ENCODE results near the gene CELF4.

The CELF4 gene

GRCh38 chr18:37419315-37419714 lies 146.3 kb downstream of the CELF4 start:
- H3K27me3 ChIP-seq (ENCODE audit: insufficient read depth, low read length, poor library complexity), result no peaks in the 10 kb centered on the region
- H3K4me3 ChIP-seq (ENCODE audit: low read depth in 1 of 2, low read length in 2 of 2), result no peak overlapping the region
- no peaks in the 10 kb centered on the region for H3K9me3 ChIP-seq (ENCODE audit: insufficient read depth, low read length, severe bottlenecking)
- H2AFZ ChIP-seq (ENCODE audit: low read depth, low read length), result no peak overlapping the region
- no peaks in the 10 kb centered on the region for H3K36me3 ChIP-seq (ENCODE audit: insufficient read depth, low read length)
- H3K4me1 ChIP-seq (ENCODE audit: insufficient read depth, low read length), result peaks cover 11% of the 10 kb centered on the region
- no peak overlapping the region for H3K27ac ChIP-seq (ENCODE audit: low read length)
- ATAC-seq (ENCODE audit: insufficient read depth, low read depth) (no peak), DNase-seq (no peak)
- H3K4me2 ChIP-seq (ENCODE audit: insufficient read depth, low read length), result no peak overlapping the region
- no peak for TF ChIP-seq EZH2 (IDR thresholded peaks at IDR 0.05; ENCODE audit: borderline replicate concordance, low read depth, low read length, severe bottlenecking)
- TF ChIP-seq, protein P1, sequence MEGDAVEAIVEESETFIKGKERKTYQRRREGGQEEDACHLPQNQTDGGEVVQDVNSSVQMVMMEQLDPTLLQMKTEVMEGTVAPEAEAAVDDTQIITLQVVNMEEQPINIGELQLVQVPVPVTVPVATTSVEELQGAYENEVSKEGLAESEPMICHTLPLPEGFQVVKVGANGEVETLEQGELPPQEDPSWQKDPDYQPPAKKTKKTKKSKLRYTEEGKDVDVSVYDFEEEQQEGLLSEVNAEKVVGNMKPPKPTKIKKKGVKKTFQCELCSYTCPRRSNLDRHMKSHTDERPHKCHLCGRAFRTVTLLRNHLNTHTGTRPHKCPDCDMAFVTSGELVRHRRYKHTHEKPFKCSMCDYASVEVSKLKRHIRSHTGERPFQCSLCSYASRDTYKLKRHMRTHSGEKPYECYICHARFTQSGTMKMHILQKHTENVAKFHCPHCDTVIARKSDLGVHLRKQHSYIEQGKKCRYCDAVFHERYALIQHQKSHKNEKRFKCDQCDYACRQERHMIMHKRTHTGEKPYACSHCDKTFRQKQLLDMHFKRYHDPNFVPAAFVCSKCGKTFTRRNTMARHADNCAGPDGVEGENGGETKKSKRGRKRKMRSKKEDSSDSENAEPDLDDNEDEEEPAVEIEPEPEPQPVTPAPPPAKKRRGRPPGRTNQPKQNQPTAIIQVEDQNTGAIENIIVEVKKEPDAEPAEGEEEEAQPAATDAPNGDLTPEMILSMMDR (IDR thresholded peaks at IDR 0.05; ENCODE audit: borderline replicate concordance, extremely low read depth, low read length, poor library complexity, severe bottlenecking), result no peak
- no peaks in the 10 kb centered on the region for H3K79me2 ChIP-seq (ENCODE audit: insufficient read depth, low read length)
- H3K9ac ChIP-seq (ENCODE audit: low read depth, low read length), result no peak overlapping the region
- H4K20me1 ChIP-seq (ENCODE audit: insufficient read depth, low read length), result no peaks in the 10 kb centered on the region

- H3K27me3 ChIP-seq (ENCODE audit: insufficient read depth, low read length, poor library complexity), result no peaks in the 10 kb centered on the region
- H3K9ac ChIP-seq (ENCODE audit: low read depth, low read length), result no peak overlapping the region
- ATAC-seq (ENCODE audit: insufficient read depth, low read depth) (no peak), DNase-seq (no peak)
- H3K4me2 ChIP-seq (ENCODE audit: insufficient read depth, low read length), result no peak overlapping the region
- H3K9me3 ChIP-seq (ENCODE audit: insufficient read depth, low read length, severe bottlenecking), result peaks cover 3% of the 10 kb centered on the region
- H2AFZ ChIP-seq (ENCODE audit: low read depth, low read length), result no peak overlapping the region
- no peak for TF ChIP-seq EZH2 (IDR thresholded peaks at IDR 0.05; ENCODE audit: borderline replicate concordance, low read depth, low read length, severe bottlenecking)
- TF ChIP-seq, protein P1 (IDR thresholded peaks at IDR 0.05; ENCODE audit: borderline replicate concordance, extremely low read depth, low read length, poor library complexity, severe bottlenecking), result no peak
- H3K4me1 ChIP-seq (ENCODE audit: insufficient read depth, low read length), result no peaks in the 10 kb centered on the region
- no peaks in the 10 kb centered on the region for H3K79me2 ChIP-seq (ENCODE audit: insufficient read depth, low read length)
- H3K4me3 ChIP-seq (ENCODE audit: low read depth in 1 of 2, low read length in 2 of 2), result no peak overlapping the region
- no peaks in the 10 kb centered on the region for H3K36me3 ChIP-seq (ENCODE audit: insufficient read depth, low read length)
- no peaks in the 10 kb centered on the region for H4K20me1 ChIP-seq (ENCODE audit: insufficient read depth, low read length)
- no peak overlapping the region for H3K27ac ChIP-seq (ENCODE audit: low read length)
Measured at GRCh38 chr18:37414816-37415215, 150.8 kb downstream of the CELF4 start.

- ATAC-seq (ENCODE audit: insufficient read depth, low read depth) (no peak), DNase-seq (no peak)
- H3K9me3 ChIP-seq (ENCODE audit: insufficient read depth, low read length, severe bottlenecking), result peaks cover 3% of the 10 kb centered on the region
- no peaks in the 10 kb centered on the region for H4K20me1 ChIP-seq (ENCODE audit: insufficient read depth, low read length)
- TF ChIP-seq EZH2 (IDR thresholded peaks at IDR 0.05; ENCODE audit: borderline replicate concordance, low read depth, low read length, severe bottlenecking), result no peak
- TF ChIP-seq, protein P1 (IDR thresholded peaks at IDR 0.05; ENCODE audit: borderline replicate concordance, extremely low read depth, low read length, poor library complexity, severe bottlenecking), result no peak
- no peak overlapping the region for H3K27ac ChIP-seq (ENCODE audit: low read length)
- H3K36me3 ChIP-seq (ENCODE audit: insufficient read depth, low read length), result no peaks in the 10 kb centered on the region
- no peaks in the 10 kb centered on the region for H3K4me1 ChIP-seq (ENCODE audit: insufficient read depth, low read length)
- no peak overlapping the region for H3K4me3 ChIP-seq (ENCODE audit: low read depth in 1 of 2, low read length in 2 of 2)
- no peaks in the 10 kb centered on the region for H3K27me3 ChIP-seq (ENCODE audit: insufficient read depth, low read length, poor library complexity)
- no peak overlapping the region for H3K9ac ChIP-seq (ENCODE audit: low read depth, low read length)
- H2AFZ ChIP-seq (ENCODE audit: low read depth, low read length), result no peak overlapping the region
- no peaks in the 10 kb centered on the region for H3K79me2 ChIP-seq (ENCODE audit: insufficient read depth, low read length)
- H3K4me2 ChIP-seq (ENCODE audit: insufficient read depth, low read length), result no peak overlapping the region
Measured at GRCh38 chr18:37412829-37413228, 152.8 kb downstream of the CELF4 start.

DNA sequence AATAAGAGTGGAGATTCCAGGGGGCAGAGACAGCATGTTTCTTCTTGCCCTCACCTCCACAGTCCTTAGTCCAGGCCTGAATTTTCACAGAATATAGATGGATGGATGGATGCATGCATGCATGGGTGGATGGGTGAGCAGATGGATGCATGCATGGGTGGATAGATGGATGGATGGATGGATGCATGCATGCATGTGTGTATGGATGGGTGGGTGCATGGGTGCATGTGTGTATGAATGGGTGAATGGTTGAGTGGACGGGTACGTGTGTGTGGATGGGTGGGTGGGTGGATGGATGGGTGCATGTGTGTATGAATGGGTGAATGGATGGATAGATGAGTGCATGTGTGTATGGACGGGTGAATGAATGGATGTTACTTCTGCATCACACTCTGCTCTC lies 153.3 kb downstream of the CELF4 start:
- no peak overlapping the region for H3K4me3 ChIP-seq (ENCODE audit: low read depth in 1 of 2, low read length in 2 of 2)
- no peak for ATAC-seq (ENCODE audit: insufficient read depth, low read depth)
- H3K79me2 ChIP-seq (ENCODE audit: insufficient read depth, low read length), result no peaks in the 10 kb centered on the region
- H4K20me1 ChIP-seq (ENCODE audit: insufficient read depth, low read length), result no peaks in the 10 kb centered on the region
- H3K27me3 ChIP-seq (ENCODE audit: insufficient read depth, low read length, poor library complexity), result no peaks in the 10 kb centered on the region
- H2AFZ ChIP-seq (ENCODE audit: low read depth, low read length), result no peak overlapping the region
- H3K4me2 ChIP-seq (ENCODE audit: insufficient read depth, low read length), result no peak overlapping the region
- H3K36me3 ChIP-seq (ENCODE audit: insufficient read depth, low read length), result no peaks in the 10 kb centered on the region
- H3K9ac ChIP-seq (ENCODE audit: low read depth, low read length), result no peak overlapping the region
- H3K27ac ChIP-seq (ENCODE audit: low read length), result no peak overlapping the region
- no peaks in the 10 kb centered on the region for H3K4me1 ChIP-seq (ENCODE audit: insufficient read depth, low read length)
- DNase-seq, result no peak
- peaks cover 3% of the 10 kb centered on the region for H3K9me3 ChIP-seq (ENCODE audit: insufficient read depth, low read length, severe bottlenecking)
- TF ChIP-seq EZH2 (IDR thresholded peaks at IDR 0.05; ENCODE audit: borderline replicate concordance, low read depth, low read length, severe bottlenecking), result no peak
- TF ChIP-seq, protein P1 (IDR thresholded peaks at IDR 0.05; ENCODE audit: borderline replicate concordance, extremely low read depth, low read length, poor library complexity, severe bottlenecking), result no peak

Measured in DND-41 (cell line).